Astrocyte of the cerebellum (primary cell): ENCODE results near the gene FAM200C.
A peak's percentile ranks its signal among the peaks of the same experiment; 100 is the strongest.

Experiments used
- DNase-seq: peaks from one replicate; pipeline ENCODE4 v3.0.0-alpha.2; 2011; ENCODE audit warnings: low read depth
- H3K4me3 ChIP-seq: 2 replicates; pipeline ENCODE4 v1.5.1; 2011; ENCODE audit warnings: mild to moderate bottlenecking, low read depth, low read length, moderate library complexity
- in situ Hi-C: cut with HindIII; loops from 2 replicates; pipeline ENCODE4 v1.10.0; 2017; ENCODE audit warnings: low sequenced_read_pairs
- TF ChIP-seq, protein P1 (sequence below): IDR thresholded peaks from 2 replicates; pipeline ENCODE4 v1.5.1; 2012; ENCODE audit warnings: low read length, low read depth, moderate library complexity, mild to moderate bottlenecking; ENCODE audit errors: missing control alignments

Gene FAM200C

DNA sequence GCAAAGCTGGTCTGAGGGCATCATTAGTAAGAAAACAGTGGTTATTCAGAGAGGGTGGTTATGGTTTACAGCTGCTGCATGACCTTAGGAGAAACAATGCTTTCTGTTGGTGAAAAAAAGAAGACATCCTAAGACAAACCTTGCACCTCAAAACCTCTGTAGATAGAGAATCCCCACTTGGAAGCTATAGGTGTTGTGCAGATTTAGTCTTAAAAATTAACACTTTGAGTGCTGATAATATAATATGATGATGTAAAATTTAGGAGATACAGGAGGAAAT, 20.4 kb upstream of the FAM200C start:
- DNase-seq = no peak
- in situ Hi-C loops = no loop called here
- TF ChIP-seq, protein P1, sequence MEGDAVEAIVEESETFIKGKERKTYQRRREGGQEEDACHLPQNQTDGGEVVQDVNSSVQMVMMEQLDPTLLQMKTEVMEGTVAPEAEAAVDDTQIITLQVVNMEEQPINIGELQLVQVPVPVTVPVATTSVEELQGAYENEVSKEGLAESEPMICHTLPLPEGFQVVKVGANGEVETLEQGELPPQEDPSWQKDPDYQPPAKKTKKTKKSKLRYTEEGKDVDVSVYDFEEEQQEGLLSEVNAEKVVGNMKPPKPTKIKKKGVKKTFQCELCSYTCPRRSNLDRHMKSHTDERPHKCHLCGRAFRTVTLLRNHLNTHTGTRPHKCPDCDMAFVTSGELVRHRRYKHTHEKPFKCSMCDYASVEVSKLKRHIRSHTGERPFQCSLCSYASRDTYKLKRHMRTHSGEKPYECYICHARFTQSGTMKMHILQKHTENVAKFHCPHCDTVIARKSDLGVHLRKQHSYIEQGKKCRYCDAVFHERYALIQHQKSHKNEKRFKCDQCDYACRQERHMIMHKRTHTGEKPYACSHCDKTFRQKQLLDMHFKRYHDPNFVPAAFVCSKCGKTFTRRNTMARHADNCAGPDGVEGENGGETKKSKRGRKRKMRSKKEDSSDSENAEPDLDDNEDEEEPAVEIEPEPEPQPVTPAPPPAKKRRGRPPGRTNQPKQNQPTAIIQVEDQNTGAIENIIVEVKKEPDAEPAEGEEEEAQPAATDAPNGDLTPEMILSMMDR = no peak
- H3K4me3 ChIP-seq = no peak overlapping the region

DNA sequence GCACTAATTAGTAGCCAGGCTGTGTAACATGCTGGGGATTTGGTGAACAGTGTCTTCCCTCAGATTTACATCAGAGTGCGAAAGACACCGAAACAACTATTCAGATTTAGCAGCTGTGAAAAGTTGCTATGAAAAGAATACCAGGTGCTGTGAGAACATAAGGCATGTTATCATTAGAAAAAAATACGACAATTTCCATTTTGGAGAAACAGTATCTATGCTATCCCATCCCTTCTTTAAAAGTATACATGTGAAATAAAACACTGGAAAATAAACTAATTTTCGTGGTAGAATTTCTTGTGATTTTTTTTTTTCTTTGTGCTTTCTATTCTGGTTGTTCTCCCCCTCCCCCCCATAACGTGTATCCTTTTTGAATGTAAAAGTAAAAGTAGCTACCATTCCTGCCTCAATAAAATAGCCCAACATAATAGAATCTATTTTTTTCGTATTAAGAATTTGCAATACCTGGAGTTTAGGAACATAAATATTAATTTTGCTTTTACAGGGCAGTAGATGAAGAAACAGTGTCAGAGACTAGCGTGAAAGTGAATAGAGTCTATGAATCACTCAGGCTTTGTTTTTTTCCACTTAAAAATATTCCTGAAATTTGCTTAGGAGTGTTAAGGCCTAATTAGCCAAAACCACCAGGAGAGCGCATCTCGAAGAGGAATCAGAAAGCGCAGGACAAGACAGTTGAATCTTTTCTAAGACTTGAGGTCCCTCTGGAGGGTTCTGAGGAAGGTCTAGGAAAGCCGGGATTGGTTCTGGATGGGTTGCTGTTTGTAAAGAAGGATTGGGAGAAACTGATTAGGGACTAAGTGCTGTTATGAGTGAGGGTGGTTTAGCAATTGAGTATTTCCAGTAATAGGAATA, 19.8 kb upstream of the FAM200C start:
- in situ Hi-C loops = no loop called here
- peak overlapping the region; percentile 73 for H3K4me3 ChIP-seq
- no peak for DNase-seq
- TF ChIP-seq, protein P1 = no peak

DNA sequence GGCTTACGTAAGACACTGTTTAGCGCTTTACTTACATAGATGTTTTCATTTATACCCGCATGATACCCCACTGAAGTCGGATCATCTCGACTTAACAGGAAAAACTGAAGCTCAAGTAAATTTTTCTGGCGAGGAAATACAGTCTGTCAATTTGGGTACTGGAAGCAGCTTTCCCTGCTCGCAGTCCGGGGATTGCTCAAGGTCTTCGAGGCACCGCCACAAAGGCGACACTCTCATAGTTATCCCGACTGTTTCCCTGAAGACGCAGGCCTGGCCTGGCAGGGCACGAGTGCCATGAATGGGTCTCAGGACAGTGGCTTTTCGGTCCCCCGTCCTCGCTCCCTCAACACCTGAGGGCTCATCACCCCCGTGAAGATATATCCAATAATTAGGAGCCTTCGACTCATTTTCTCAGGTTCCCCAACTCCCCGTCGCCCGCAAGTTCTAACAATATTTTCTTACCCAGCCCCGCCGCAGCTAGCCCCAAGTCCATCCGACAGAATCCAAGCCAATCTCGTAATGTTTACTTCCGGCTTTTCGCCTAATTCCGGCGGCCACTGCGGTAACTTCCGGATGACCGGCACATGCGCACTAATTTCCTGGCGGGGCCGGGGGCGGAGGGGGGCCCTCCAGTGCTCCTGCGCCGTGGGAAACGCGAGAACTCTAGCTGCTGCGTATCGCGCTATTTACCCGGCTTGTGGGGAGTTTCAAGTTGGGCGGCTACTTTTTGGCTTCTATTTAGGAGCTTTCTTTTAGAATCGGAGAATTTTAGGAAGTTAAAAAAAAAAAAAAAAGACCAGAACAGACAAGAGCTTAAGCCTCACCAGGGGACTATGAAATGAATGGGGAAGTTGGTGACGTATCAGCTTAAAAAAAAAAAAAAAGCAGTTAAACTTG, 19.0 kb upstream of the FAM200C start, which contains the start of gene SLU7:
SLU7 (minus strand) TSS at position 521 of the 897 bp plus-strand sequence. CDS start 3,787 bp downstream, outside the sequence.
- TF ChIP-seq, protein P1 = no peak
- H3K4me3 ChIP-seq = peak within 1 kb of the TSS; percentile 73
- peak; percentile 93 for DNase-seq
- in situ Hi-C loops = no loop called here

DNA sequence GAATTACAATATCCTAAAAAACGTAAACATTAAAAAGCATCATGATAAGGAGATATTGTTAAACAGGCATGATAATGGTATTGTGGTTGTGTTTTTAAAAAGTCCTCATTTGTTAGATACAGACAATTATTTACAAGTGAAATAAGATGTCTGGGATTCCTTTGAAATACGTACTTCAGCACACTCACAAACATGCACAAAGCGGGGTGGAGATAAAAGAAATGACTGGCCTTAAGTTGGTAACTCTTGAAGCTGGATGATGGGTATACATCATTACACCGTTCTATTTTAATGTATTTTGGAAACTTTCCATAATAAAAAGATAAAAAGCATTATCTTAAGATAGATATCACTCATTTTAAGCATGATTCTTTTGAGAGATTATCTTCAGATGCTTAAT, 1.0 kb downstream of the FAM200C start:
- in situ Hi-C loops = no loop called here
- TF ChIP-seq, protein P1 = no peak
- DNase-seq = no peak
- H3K4me3 ChIP-seq = peak overlapping the region; percentile 81

DNA sequence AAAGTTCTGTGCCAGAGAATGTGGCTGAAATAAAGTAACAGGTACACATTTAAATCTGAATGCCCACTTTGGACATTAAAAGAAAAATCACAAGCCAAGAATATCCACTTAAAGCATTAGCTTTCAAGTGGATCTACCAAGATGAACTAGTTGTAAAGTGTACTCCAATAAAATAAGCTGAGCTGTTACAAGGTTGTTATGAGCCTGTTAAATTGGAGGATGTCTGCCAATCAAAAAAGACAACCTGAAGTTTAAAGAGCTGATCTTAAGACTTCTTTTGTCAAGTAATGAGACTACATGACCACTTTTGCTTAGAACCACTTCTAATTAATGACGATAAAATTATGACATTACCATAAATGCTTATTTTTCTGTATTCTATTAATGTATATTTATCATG, 2.4 kb downstream of the FAM200C start:
- TF ChIP-seq, protein P1 = no peak
- in situ Hi-C loops = no loop called here
- H3K4me3 ChIP-seq = no peak overlapping the region
- no peak for DNase-seq

DNA sequence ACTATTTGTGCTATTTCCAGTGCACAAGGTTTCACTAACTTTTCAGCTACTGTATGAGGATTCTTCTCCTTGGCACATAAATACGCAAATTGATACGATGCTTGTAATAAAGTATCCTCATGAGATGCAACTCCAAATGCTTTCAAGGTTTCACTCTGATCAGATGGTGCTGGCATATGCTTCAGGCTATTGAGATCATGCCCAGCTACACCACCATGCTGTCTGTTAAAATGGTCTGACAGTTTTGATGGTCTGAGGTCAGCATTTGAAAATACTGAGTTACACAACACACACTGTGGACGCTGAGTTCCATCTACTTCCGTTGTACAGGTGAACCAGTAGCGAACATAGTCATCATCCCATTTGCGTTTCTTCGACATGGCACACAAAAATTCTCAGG, 4.7 kb downstream of the FAM200C start:
- TF ChIP-seq, protein P1 = no peak
- no peak for DNase-seq
- H3K4me3 ChIP-seq = no peak overlapping the region
- in situ Hi-C loops = no loop called here
